B cell (primary cell): ENCODE results near the gene PKNOX1. TPM values are rescaled to one million over a fixed set of nuclear protein-coding genes. Genes with fewer than 3 reads are reported as not detected.

ENCODE experiments used
- ATAC-seq: fragments of 200-7000 bp; cut with Tn5 transposase; one replicate; pipeline ENCODE4 v1.10.0; 2021; ENCODE audit warnings: low read depth, mild to moderate bottlenecking, moderate number of reproducible peaks, moderate library complexity
- CTCF ChIA-PET: fragments of 350-600 bp; sonication (Branson Sonifier 250); formaldehyde crosslinking; loops from one replicate; lab custom pipeline; 2021; ENCODE audit warnings: antibody characterized with exemption, inconsistent platforms; lab: Charles Lee
- POLR2A ChIA-PET: fragments of 350-600 bp; sonication (Branson Sonifier 250); formaldehyde crosslinking; loops from one replicate; lab custom pipeline; 2021; ENCODE audit warnings: antibody characterized with exemption; lab: Charles Lee
- DNase-seq: peaks from one replicate; pipeline ENCODE4 v3.0.0; 2013
- H2AFZ ChIP-seq: 2 replicates; pipeline ENCODE4 v1.6.1; 2012; ENCODE audit warnings: mild to moderate bottlenecking, low read depth, low read length; ENCODE audit not compliant: insufficient read depth, poor library complexity, severe bottlenecking
- H3K27ac ChIP-seq, 2 donors: 1 replicate in 1 of 2; 2 replicates in 1 of 2; pipeline ENCODE4 v1.5.1; 2012 to 2013; ENCODE audit warnings: low read length in 2 of 2, mild to moderate bottlenecking in 2 of 2, moderate library complexity in 1 of 2
- H3K27me3 ChIP-seq, 4 experiments: fragments of 200-600 bp in 1 of 4; sonication (generic) in 1 of 4; replicated peaks in 1 of 4; 1 replicate in 2 of 4; 2 replicates in 2 of 4; pipeline versions ENCODE4 v1.6.1 to v1.7.0; 2013 to 2016; ENCODE audit warnings: low read length in 3 of 4, mild to moderate bottlenecking in 2 of 4, mixed read lengths in 1 of 4, moderate library complexity in 1 of 4; ENCODE audit not compliant: insufficient read depth in 4 of 4, control insufficient read depth in 3 of 4; ENCODE audit errors: control extremely low read depth in 1 of 4
- H3K36me3 ChIP-seq, 2 experiments: replicated peaks in 1 of 2; 1 replicate in 1 of 2; 2 replicates in 1 of 2; pipeline versions ENCODE4 v1.6.1 to v1.7.1; 2013; ENCODE audit warnings: low read length in 1 of 2; ENCODE audit not compliant: insufficient read depth in 2 of 2, control insufficient read depth in 1 of 2; ENCODE audit errors: control extremely low read depth in 1 of 2, extremely low read depth in 1 of 2
- H3K4me1 ChIP-seq, 2 donors: fragments of 200-600 bp in 1 of 2; sonication (generic) in 1 of 2; 1 replicate in 1 of 2; 2 replicates in 1 of 2; pipeline versions ENCODE4 v1.5.1 to v1.6.1; 2013 to 2017; ENCODE audit warnings: low read length in 2 of 2; ENCODE audit not compliant: control insufficient read depth in 2 of 2, insufficient read depth in 2 of 2
- H3K4me2 ChIP-seq: replicated peaks from 2 replicates; pipeline ENCODE3; 2012; ENCODE audit warnings: mild to moderate bottlenecking, low read depth, low read length; ENCODE audit not compliant: poor library complexity, severe bottlenecking
- H3K4me3 ChIP-seq, 5 experiments: fragments of 200-600 bp in 1 of 5; sonication (generic) in 1 of 5; 1 replicate in 3 of 5; 2 replicates in 2 of 5; pipeline versions ENCODE4 v1.5.1 to v1.7.0; 2011 to 2016; ENCODE audit warnings: low read length in 4 of 5, mild to moderate bottlenecking in 4 of 5, low read depth in 2 of 5, control low read depth in 1 of 5, moderate library complexity in 1 of 5; ENCODE audit not compliant: insufficient read depth in 1 of 5; ENCODE audit errors: control extremely low read depth in 1 of 5, extremely low read depth in 1 of 5
- H3K79me2 ChIP-seq: fragments of 200-600 bp; sonication (generic); one replicate; pipeline ENCODE4 v1.6.0; 2016; ENCODE audit warnings: low read length; ENCODE audit not compliant: control insufficient read depth, insufficient read depth
- H3K9ac ChIP-seq: fragments of 200-600 bp; sonication (generic); 2 replicates; pipeline ENCODE4 v1.6.1; 2017; ENCODE audit warnings: mild to moderate bottlenecking, low read length, moderate library complexity
- H3K9me3 ChIP-seq, 3 donors: one replicate each; pipeline versions ENCODE4 v1.6.1 to v1.7.1; 2013; ENCODE audit warnings: low read length in 2 of 3; ENCODE audit not compliant: control insufficient read depth in 2 of 3, insufficient read depth in 1 of 3; ENCODE audit errors: control extremely low read depth in 1 of 3
- H4K20me1 ChIP-seq: 2 replicates; pipeline ENCODE4 v1.6.0; 2012; ENCODE audit warnings: mild to moderate bottlenecking, low read length; ENCODE audit not compliant: insufficient read depth, control insufficient read depth, poor library complexity, severe bottlenecking
- H3K27ac Mint-ChIP-seq: one replicate; pipeline ENCODE4 v1.8.0; 2021; ENCODE audit warnings: mixed read lengths
- H3K27me3 Mint-ChIP-seq: one replicate; pipeline ENCODE4 v1.8.0; 2021; ENCODE audit warnings: mixed read lengths
- H3K4me1 Mint-ChIP-seq: one replicate; pipeline ENCODE4 v1.8.0; 2021; ENCODE audit warnings: mixed read lengths
- H3K4me3 Mint-ChIP-seq: one replicate; pipeline ENCODE4 v1.8.0; 2021; ENCODE audit warnings: mixed read lengths
- H3K9me3 Mint-ChIP-seq: one replicate; pipeline ENCODE4 v1.8.0; 2022; ENCODE audit warnings: mixed read lengths; ENCODE audit not compliant: insufficient read depth
- EZH2 ChIP-seq: IDR thresholded peaks from 2 replicates; pipeline ENCODE4 v1.6.1; 2012; ENCODE audit warnings: borderline replicate concordance, low read depth, mild to moderate bottlenecking, moderate library complexity, low read length; ENCODE audit not compliant: insufficient read depth, poor library complexity, severe bottlenecking
- WGBS: methylation state at CpG from one replicate; pipeline ENCODE4 v1.1.5; 2013; ENCODE audit warnings: missing lambda C conversion rate; ENCODE audit not compliant: insufficient coverage; 5-methylcytosine and 5-hydroxymethylcytosine counted together
- intact Hi-C: fragments of 100-400 bp; cut with micrococcal nuclease; formaldehyde crosslinking; loops from one replicate; pipeline ENCODE4 v1.10.0; 2022
- polyA plus RNA-seq: library from polyadenylated mRNA; depleted of rRNA; stranded (reverse); fragments of >200 nt; gene quantifications from 2 replicates; pipeline ENCODE4 v1.2.3, GENCODE V29; 2012
- total RNA-seq, 2 donors: library from RNA; stranded (reverse); fragments of 120-200 nt in 1 of 2; gene quantifications; 1 replicate in 1 of 2; 2 replicates in 1 of 2; pipeline versions ENCODE4 v1.2.3 to v1.2.4, GENCODE V29; 2013 to 2022
- TF ChIP-seq, protein P1 (sequence below): fragments of 200-600 bp; IDR thresholded peaks from one replicate; pipeline ENCODE4 v1.8.0; 2022; ENCODE audit warnings: antibody characterized with exemption, mild to moderate bottlenecking

The PKNOX1 gene
- total and polyA plus RNA-seq, 2 donors (not counting 1 experiment from before 2014, with no cell fraction given) = 7.6 to 29.5 TPM

DNA sequence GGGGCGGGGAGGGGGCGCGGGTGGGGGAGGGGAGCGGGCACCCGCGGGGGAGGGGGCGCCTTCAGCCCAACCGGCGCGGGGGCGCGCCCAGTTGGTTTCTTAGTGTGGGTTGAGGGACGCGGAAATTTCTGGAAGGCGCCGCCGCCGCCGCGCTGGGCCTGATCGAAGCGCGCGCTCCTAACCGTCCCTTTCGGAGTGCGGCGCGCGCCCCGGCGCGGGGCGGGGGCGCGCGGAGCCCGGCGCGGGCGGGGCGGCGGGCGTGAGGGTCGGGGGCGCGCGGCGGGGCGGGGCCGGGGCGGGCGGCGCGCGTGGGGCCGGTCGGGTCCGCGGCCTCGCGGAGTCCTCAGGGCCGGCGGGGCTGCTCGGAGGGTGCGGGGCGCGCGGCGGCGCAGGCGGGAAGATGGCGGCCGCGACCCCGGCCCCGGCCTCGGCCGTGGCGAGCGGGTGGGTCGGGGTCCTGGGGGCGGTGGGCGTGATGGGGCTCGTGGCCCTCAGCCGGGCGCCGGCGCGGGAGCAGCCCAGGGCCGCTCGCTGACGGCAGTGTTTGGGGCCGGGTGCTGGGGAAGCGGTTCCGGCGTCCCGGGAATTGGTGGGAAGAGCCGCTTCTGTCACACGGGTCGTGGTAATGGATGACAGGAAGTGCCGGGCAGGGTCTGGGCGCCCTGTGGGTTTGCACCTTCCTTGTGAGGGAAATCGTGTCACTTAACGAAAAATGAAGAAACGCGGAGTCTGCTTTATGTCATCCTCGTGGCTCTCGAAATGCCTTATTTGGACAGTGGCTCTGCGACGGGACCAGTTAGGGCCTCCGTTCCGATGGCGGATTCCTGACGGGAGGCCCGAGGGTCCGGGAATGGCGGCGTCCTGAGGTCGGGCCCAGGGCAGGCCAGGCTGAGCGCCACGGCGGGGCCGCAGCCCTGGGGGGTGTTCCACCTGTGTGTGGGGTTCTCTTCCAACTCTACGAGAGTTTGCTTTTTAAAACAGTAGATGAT is 764 bp downstream of the PKNOX1 start:
- H2AFZ ChIP-seq = peak overlapping the region; percentile 70
- ChIA-PET POLR2A (no interaction called here), CTCF (no interaction called here)
- H3K4me3 ChIP-seq = peak overlapping the region; percentile 39 to 80 (median 69)
- TF ChIP-seq, protein P1, sequence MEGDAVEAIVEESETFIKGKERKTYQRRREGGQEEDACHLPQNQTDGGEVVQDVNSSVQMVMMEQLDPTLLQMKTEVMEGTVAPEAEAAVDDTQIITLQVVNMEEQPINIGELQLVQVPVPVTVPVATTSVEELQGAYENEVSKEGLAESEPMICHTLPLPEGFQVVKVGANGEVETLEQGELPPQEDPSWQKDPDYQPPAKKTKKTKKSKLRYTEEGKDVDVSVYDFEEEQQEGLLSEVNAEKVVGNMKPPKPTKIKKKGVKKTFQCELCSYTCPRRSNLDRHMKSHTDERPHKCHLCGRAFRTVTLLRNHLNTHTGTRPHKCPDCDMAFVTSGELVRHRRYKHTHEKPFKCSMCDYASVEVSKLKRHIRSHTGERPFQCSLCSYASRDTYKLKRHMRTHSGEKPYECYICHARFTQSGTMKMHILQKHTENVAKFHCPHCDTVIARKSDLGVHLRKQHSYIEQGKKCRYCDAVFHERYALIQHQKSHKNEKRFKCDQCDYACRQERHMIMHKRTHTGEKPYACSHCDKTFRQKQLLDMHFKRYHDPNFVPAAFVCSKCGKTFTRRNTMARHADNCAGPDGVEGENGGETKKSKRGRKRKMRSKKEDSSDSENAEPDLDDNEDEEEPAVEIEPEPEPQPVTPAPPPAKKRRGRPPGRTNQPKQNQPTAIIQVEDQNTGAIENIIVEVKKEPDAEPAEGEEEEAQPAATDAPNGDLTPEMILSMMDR = no peak
- no peak for TF ChIP-seq EZH2
- Mint-ChIP-seq H3K27ac (peak overlapping the region; percentile 94), H3K9me3 (no peaks in the 10 kb centered on the region), H3K27me3 (no peaks in the 10 kb centered on the region), H3K4me3 (peak overlapping the region; percentile 92), H3K4me1 (peaks cover 23% of the 10 kb centered on the region)
- under 1% methylated on average over 117 of the region's 125 CpGs for WGBS
- H4K20me1 ChIP-seq = peaks cover 4% of the 10 kb centered on the region
- DNase-seq (peak; percentile 80), ATAC-seq (peak; percentile 8)
- H3K27ac ChIP-seq = peak overlapping the region; percentile 71
- H3K4me1 ChIP-seq = peaks cover 17 to 20% of the 10 kb centered on the region in 2 donors
- H3K36me3 ChIP-seq = no peaks in the 10 kb centered on the region
- peak overlapping the region; percentile 82 for H3K4me2 ChIP-seq
- intact Hi-C loops = loop anchor here (5.0 to 10.0 kb wide), 2 partner anchors 1037 to 1840 kb away; partner anchors contain the start of genes SUMO3 and TRAPPC10
- H3K9ac ChIP-seq = peak overlapping the region; percentile 70
- H3K79me2 ChIP-seq = peaks cover 23% of the 10 kb centered on the region
- no peaks in the 10 kb centered on the region for H3K27me3 ChIP-seq
- H3K9me3 ChIP-seq = no peaks in the 10 kb centered on the region
